Effector memory CD8-positive, alpha-beta T cell (primary cell): ENCODE data around the gene MAGOHB.
"Not testable (repeated sequence)": the region's sequence is repeated elsewhere in the genome, so short reads cannot be mapped to it uniquely, and the experiment has no call there.

Experiments
- ATAC-seq: fragments of 150-1000 bp; cut with Tn5 transposase; replicated peaks from 2 replicates; pipeline ENCODE4 v1.10.0; 2021; ENCODE audit warnings: mild to moderate bottlenecking, moderate library complexity
- DNase-seq, 3 experiments: peaks; one replicate each; pipeline ENCODE4 v3.0.0; 2021
- H3K27ac Mint-ChIP-seq, 2 donors: one replicate each; pipeline ENCODE4 v1.8.0; 2022; ENCODE audit warnings: mild to moderate bottlenecking in 2 of 2, mixed read lengths in 2 of 2, moderate library complexity in 2 of 2
- H3K27me3 Mint-ChIP-seq, 2 donors: one replicate each; pipeline ENCODE4 v1.8.0; 2022; ENCODE audit warnings: mixed read lengths in 2 of 2
- H3K36me3 Mint-ChIP-seq: one replicate; pipeline ENCODE4 v1.8.0; 2022; ENCODE audit warnings: mild to moderate bottlenecking, moderate library complexity, mixed read lengths; ENCODE audit not compliant: insufficient read depth
- H3K4me1 Mint-ChIP-seq, 2 donors: one replicate each; pipeline ENCODE4 v1.8.0; 2022; ENCODE audit warnings: low read depth in 2 of 2, mixed read lengths in 2 of 2
- H3K4me3 Mint-ChIP-seq, 2 donors: one replicate each; pipeline ENCODE4 v1.8.0; 2022; ENCODE audit warnings: mild to moderate bottlenecking in 2 of 2, mixed read lengths in 2 of 2, moderate library complexity in 2 of 2
- H3K9me3 Mint-ChIP-seq, 2 donors: one replicate each; pipeline ENCODE4 v1.8.0; 2022; ENCODE audit warnings: mixed read lengths in 2 of 2

Gene MAGOHB

DNA sequence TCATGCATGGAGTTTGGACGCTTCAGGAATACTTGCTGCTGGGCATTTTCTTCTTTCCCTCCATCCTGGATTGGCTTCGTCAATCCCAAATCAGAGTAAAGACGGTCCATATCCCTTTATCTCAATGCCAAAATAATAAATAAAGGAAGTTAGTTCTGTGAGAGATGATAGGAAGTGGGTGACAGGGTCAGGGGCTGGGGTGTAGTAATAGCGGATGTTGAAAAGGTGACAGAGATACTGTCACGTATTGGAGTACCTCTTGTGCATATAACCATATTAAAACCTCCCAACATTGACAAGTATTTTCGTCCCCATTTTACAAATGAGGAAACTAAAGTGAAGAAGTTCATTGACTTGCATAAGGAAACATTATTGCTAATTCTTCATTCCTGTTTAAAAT is 12.4 kb downstream of the MAGOHB start:
- H3K4me1 Mint-ChIP-seq: peaks cover 10 to 46% of the 10 kb centered on the region in 2 donors
- H3K27me3 Mint-ChIP-seq: no peaks in the 10 kb centered on the region
- no peaks in the 10 kb centered on the region for H3K9me3 Mint-ChIP-seq
- peak overlapping the region; percentile 23 to 87 for H3K27ac Mint-ChIP-seq
- DNase-seq (no peak), ATAC-seq (peak; percentile 65)
- H3K4me3 Mint-ChIP-seq: peak overlapping the region; percentile 24 to 73
- peaks cover 11% of the 10 kb centered on the region for H3K36me3 Mint-ChIP-seq

DNA sequence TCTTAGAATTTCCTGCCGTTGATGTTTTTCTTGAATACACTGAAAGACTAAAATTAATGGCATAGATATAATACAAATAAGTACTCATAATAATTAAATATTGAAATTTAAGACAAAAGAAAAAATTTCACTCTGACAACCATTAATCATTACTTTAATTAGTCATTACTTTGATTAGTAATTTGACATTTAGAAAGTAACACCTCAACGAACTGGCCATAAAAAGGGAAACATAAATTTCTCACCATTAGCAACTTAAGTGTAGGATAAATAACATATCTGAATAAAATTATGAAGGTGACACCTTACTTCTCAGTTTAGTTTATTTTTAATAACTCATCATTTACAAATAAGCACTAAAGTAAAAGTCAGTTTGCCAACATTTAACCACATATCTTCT is 17.5 kb downstream of the MAGOHB start:
- Mint-ChIP-seq H3K4me3 (peak overlapping the region; percentile 68 to 85), H3K36me3 (peaks cover 22% of the 10 kb centered on the region)
- peak; percentile 39 for ATAC-seq

DNA sequence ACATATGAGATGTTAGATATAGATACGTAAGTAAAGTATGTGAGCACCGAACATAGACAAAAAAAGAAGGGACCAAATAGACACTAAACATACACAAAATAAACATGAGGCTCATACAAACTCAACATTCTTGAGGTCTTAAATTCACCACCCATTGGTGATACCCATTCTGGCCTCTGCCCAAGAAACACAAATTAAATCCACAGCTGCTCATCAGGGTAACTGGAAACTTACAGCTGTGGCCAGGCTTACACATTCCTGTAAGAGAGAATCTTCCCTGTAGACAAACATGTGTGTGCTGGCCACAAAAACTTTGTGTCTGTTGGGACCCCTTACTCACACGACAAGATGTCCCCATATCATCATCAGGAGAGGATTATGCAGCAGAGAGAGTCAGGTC is 22.4 kb downstream of the MAGOHB start:
- peaks cover 32% of the 10 kb centered on the region for H3K36me3 Mint-ChIP-seq
- ATAC-seq (no peak), DNase-seq (no peak)
- H3K4me1 Mint-ChIP-seq: peaks cover 0 to 42% of the 10 kb centered on the region in 2 donors
- H3K27me3 Mint-ChIP-seq: no peaks in the 10 kb centered on the region
- no peaks in the 10 kb centered on the region for H3K9me3 Mint-ChIP-seq
- H3K27ac Mint-ChIP-seq: no peak overlapping the region
- no peak overlapping the region for H3K4me3 Mint-ChIP-seq

More for the DNA sequence above, 17.5 kb downstream of the MAGOHB start:
- no peak for DNase-seq
- Mint-ChIP-seq H3K27me3 (no peaks in the 10 kb centered on the region), H3K4me1 (peaks cover 3 to 38% of the 10 kb centered on the region in 2 donors), H3K9me3 (no peaks in the 10 kb centered on the region), H3K27ac (peak overlapping the region in 1 of 2 donors; percentile 92)

DNA sequence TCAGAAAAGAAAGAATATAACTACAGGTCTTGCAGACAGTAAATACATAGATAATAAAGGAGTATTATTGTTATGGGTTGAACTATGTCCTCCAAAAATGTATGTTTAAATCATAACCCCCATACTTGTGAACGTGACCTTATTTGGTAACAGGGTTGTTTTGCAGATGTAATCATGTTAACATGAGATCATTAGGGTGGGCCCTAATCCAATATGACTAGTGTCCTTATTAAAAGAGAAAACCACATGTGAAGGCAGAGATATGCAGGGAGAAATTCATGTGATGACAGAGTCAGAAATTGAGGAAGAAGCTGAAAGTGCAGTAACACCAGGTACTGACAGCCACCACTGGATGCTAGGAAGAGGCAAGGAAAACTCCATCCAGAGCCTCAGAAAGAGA is 29.0 kb downstream of the MAGOHB start:
- DNase-seq: no peak
- H3K27me3 Mint-ChIP-seq: no peaks in the 10 kb centered on the region
- H3K4me1 Mint-ChIP-seq: peaks cover 0 to 32% of the 10 kb centered on the region in 2 donors
- no peaks in the 10 kb centered on the region for H3K9me3 Mint-ChIP-seq
- peak; percentile 36 for ATAC-seq
- peaks cover 26% of the 10 kb centered on the region for H3K36me3 Mint-ChIP-seq
- peak overlapping the region; percentile 53 to 82 for H3K27ac Mint-ChIP-seq
- H3K4me3 Mint-ChIP-seq: no peak overlapping the region

DNA sequence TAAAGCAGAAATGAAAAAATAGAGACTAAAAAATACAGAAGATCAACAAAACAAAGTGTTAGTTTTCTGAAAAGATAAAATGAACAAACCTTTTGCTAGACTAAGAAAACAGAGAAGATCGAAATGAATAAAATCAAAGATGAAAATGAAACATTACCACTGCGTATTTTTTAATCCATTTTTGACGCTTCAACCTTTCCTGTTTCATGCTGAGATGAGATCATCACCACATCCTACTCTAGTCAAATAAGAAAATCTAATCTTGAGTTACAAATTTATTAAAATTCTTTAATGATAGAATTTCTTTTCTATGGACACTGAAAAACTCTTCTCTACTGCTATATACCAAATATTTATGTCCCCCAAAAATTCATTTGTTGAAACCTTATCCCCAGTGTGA is 30.7 kb downstream of the MAGOHB start:
- Mint-ChIP-seq H3K9me3 (no peaks in the 10 kb centered on the region), H3K27ac (peak overlapping the region; percentile 41 to 91), H3K27me3 (no peaks in the 10 kb centered on the region), H3K36me3 (peaks cover 13% of the 10 kb centered on the region), H3K4me3 (peak overlapping the region; percentile 43 to 56), H3K4me1 (peaks cover 0 to 30% of the 10 kb centered on the region in 2 donors)
- DNase-seq (no peak), ATAC-seq (peak; percentile 56)

DNA sequence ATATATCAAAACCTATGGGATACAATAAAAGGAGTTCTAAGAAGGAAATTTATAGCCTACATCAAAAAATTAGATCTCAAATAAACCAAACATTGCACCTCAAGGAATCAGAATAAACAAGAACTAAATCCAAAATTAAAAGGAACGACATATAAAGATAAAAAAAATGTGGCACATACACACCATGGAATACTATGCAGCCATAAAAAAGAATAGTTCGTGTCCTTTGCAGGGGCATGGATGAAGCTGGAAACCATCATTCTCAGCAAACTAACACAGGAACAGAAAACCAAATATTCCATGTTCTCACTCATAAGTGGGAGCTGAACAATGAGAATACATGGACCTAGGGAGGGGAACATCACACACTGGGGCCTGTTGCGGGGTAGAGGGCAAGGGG is 31.3 kb downstream of the MAGOHB start:
- H3K27me3 Mint-ChIP-seq, H3K9me3 Mint-ChIP-seq, DNase-seq, ATAC-seq: not testable (repeated sequence)
- Mint-ChIP-seq H3K4me3 (peak overlapping the region; percentile 43 to 56), H3K4me1 (peaks cover 0 to 24% of the 10 kb centered on the region in 2 donors), H3K27ac (peak overlapping the region; percentile 41 to 91), H3K36me3 (peaks cover 13% of the 10 kb centered on the region)

DNA sequence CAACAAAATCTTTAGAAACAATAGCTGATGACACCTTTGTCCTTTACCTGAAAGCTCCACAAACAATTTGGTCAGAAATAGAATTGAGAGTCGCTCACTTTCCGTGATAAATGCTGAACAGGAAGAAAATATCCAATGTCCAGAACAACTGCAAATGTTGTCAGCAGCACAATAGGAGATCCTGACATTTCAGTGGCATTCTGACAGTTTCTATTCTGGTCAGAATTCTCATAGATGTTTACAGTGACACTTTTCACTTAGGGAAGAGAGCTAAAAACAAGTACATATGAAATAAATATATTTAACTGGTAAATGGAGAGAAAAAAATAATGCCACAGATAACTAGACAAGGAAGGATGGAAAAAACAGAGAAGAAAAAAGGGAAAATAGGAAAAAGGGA is 39.1 kb downstream of the MAGOHB start:
- Mint-ChIP-seq H3K4me1 (peaks cover 0 to 3% of the 10 kb centered on the region in 2 donors), H3K9me3 (no peaks in the 10 kb centered on the region), H3K36me3 (peaks cover 2% of the 10 kb centered on the region), H3K4me3 (no peak overlapping the region), H3K27me3 (no peaks in the 10 kb centered on the region), H3K27ac (no peak overlapping the region)
- no peak for ATAC-seq
- DNase-seq: no peak

DNA sequence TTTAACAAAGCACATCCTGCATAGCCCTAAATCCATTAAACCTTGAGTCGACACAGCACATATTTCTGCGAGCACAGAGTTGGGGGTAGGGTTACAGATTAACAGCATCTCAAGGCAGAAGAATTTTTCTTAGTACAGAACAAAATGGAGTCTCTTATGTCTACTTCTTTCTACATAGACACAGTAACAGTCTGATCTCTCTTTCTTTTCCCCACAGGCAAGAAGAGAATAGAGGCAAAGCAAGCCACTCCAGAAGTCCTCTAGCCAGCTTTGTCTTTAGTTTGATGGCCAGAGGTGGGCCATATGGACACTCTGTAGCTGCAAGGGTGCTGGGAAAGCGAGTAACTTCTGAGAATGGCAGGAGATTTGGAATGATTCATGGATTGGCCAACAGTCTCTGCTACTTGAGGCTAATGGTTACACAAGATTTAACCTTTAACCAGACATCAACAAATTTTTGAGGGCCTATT is 41.4 kb downstream of the MAGOHB start:
- H3K27me3 Mint-ChIP-seq, ATAC-seq, H3K9me3 Mint-ChIP-seq, DNase-seq, H3K4me1 Mint-ChIP-seq, H3K36me3 Mint-ChIP-seq, H3K4me3 Mint-ChIP-seq: not testable (repeated sequence)
- H3K27ac Mint-ChIP-seq: peak overlapping the region in 1 of 2 donors; percentile 7

DNA sequence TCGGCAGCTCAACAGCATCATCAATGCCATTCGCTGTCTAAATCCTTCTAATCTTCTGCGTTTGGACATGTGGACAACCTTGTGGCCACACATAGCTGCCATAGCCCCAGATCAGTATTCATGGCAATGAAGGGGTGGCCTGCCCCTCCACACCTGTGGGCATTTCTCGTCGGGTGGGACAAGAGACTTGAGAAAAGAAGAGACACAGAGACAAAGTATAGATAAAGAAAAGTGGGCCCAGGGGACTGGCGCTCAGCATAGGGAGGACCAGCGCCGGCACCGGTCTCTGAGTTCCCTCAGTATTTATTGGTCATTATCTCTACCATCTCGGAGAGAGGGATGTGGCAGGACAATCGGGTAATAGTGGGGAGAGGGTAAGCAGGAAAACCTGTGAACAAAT is 42.3 kb downstream of the MAGOHB start:
- Mint-ChIP-seq H3K9me3 (no peaks in the 10 kb centered on the region), H3K27me3 (no peaks in the 10 kb centered on the region), H3K36me3 (peaks cover 2% of the 10 kb centered on the region), H3K27ac (peak overlapping the region in 1 of 2 donors; percentile 7), H3K4me1 (peaks cover 6 to 10% of the 10 kb centered on the region in 2 donors), H3K4me3 (no peak overlapping the region)
- DNase-seq: no peak
- no peak for ATAC-seq

DNA sequence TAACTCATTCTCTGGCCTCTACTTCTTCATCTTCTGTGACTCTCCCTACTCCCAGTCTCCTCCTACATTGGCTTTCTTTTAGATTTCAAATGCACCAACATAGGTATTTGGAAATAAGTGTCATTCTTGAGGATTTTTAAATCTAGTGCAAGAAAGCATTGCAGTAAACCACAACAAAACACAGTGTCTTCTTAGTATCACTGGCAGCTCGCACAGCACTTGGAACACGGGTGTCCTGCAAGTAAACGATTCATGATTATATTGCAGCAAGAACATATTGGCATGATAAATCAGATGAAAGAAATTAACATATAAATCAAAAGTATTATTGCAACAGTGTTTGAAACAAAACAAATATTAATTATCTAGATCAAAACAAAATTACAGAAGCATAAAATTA is 45.6 kb downstream of the MAGOHB start:
- Mint-ChIP-seq H3K4me3 (peak overlapping the region in 1 of 2 donors; percentile 15), H3K4me1 (peaks cover 12 to 21% of the 10 kb centered on the region in 2 donors), H3K36me3 (peaks cover 7% of the 10 kb centered on the region), H3K27ac (no peak overlapping the region), H3K9me3 (no peaks in the 10 kb centered on the region), H3K27me3 (no peaks in the 10 kb centered on the region)
- DNase-seq: no peak
- ATAC-seq: no peak

DNA sequence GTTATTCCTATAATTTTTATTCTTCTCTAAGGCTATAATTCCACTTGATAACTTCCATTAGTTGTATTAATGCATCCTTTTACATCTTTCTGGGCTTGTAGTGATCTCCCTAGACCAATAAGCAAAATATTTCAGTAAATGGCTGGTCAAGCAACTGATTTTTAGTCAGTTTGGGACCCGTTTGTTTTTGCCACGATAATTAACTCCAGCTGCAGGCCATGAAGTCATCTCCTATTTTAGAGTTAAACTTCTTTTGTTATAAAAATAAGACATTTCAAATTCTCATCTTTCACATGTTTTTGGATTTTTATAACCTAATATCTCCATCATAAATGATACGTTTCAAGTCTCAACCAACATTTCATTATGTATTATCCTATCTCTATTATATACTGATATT is 49.4 kb downstream of the MAGOHB start:
- DNase-seq (no peak), ATAC-seq (no peak)
- no peak overlapping the region for H3K27ac Mint-ChIP-seq
- peaks cover 19% of the 10 kb centered on the region for H3K36me3 Mint-ChIP-seq
- no peak overlapping the region for H3K4me3 Mint-ChIP-seq
- no peaks in the 10 kb centered on the region for H3K9me3 Mint-ChIP-seq
- H3K4me1 Mint-ChIP-seq: peaks cover 23 to 50% of the 10 kb centered on the region in 2 donors
- H3K27me3 Mint-ChIP-seq: no peaks in the 10 kb centered on the region

DNA sequence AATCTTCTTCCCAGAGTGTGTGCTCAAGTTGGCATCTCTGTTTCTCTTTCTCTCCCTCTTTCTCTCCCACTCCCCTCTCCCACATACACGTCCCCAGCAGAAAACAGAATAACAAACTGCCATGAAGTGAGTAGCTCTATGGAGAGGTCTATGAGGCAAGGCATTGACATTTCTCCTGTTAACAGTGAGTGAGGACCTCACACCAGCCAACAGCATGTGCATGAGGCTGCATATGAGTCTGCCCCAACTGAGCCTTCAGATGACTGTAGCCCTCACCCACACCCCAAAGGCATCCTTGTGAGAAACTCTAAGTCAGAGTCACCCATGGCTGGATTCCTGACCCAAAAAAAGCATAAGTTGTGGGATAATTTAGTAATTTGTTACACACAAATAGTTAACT is 50.4 kb downstream of the MAGOHB start:
- peaks cover 26 to 59% of the 10 kb centered on the region in 2 donors for H3K4me1 Mint-ChIP-seq
- H3K36me3 Mint-ChIP-seq: peaks cover 23% of the 10 kb centered on the region
- H3K4me3 Mint-ChIP-seq: no peak overlapping the region
- DNase-seq (no peak), ATAC-seq (no peak)
- peak overlapping the region; percentile 29 for H3K27ac Mint-ChIP-seq
- no peaks in the 10 kb centered on the region for H3K9me3 Mint-ChIP-seq
- no peaks in the 10 kb centered on the region for H3K27me3 Mint-ChIP-seq

DNA sequence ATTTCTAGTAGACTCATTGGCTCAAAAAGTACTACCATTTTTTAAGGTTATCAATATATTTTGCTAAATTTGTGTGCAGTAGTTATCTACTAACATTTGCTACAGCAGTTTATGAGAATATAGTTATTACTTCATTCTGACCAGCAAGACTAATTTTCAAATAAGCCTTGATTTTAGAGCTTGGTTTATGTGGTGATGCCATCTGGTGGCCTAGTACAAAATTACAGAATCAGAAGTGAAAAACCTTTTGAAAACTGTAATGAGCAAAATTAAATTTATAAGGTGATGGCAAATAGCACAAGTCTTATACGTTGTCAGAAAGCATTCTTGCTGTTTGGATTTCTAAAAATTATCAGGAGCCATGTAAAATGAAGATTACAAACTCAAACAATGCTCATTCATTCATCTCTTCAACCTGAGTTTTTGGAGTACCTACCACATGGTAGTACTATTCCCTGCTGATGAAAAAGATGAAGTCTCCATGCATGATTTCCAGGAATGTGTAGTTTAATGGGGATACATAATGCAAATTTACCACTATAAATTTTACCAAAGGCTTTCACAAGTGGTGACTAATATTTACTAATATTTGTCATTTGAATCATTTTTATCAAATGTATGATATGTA is 51.0 kb downstream of the MAGOHB start:
- Mint-ChIP-seq H3K36me3 (peaks cover 28% of the 10 kb centered on the region), H3K9me3 (no peaks in the 10 kb centered on the region), H3K27me3 (no peaks in the 10 kb centered on the region), H3K4me3 (peak overlapping the region in 1 of 2 donors; percentile 8), H3K27ac (peak overlapping the region; percentile 29), H3K4me1 (peaks cover 25 to 59% of the 10 kb centered on the region in 2 donors)
- ATAC-seq (no peak), DNase-seq (peak; percentile 42 to 63 (median 44))

DNA sequence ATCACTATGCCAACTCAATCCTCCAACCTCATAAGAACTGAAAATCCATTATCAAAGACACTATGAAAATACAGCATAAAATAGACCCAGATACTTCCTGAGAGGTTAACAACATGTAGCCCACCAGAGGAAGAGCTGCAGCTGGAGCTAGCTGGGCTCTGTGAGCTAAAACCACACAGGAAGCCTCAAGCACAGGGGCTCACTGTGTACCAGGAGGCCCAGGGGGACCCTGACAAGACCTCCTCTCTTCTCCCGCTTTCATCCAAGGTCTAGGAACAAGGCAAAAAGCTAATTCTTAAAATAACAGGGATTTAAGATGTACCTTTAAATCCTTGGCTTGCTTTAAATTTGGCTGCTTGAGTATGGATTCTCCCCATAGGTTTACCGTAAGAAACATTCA is 54.2 kb downstream of the MAGOHB start:
- Mint-ChIP-seq H3K27ac (peak overlapping the region; percentile 86 to 94), H3K27me3 (no peaks in the 10 kb centered on the region), H3K4me3 (peak overlapping the region; percentile 67 to 78), H3K36me3 (peaks cover 40% of the 10 kb centered on the region), H3K9me3 (no peaks in the 10 kb centered on the region), H3K4me1 (peaks cover 36 to 62% of the 10 kb centered on the region in 2 donors)
- peak; percentile 72 for ATAC-seq
- DNase-seq: peak; percentile 40 to 57 (median 43)
